HEK293T (cell line): Measurements from ENCODE around the gene POLR2F.
A peak's percentile ranks its signal among the peaks of the same experiment; 100 is the strongest.

Experiments used
- CTCF ChIA-PET: fragments of 350-600 bp; formaldehyde crosslinking; extraction: SDS; loops from one replicate; lab custom pipeline; 2021; ENCODE audit warnings: antibody characterized with exemption, inconsistent platforms; lab: Yijun Ruan, JAX
- POLR2A ChIA-PET: fragments of 350-600 bp; formaldehyde crosslinking; extraction: SDS; loops from one replicate; lab custom pipeline; 2020; ENCODE audit warnings: antibody characterized with exemption, inconsistent platforms; lab: Yijun Ruan, JAX
- DNase-seq: peaks from one replicate; pipeline ENCODE4 v3.0.0; 2012; ENCODE audit warnings: mixed read lengths; ENCODE audit errors: extremely low spot score
- ARNT ChIP-seq: fragments of 450-650 bp; IDR thresholded peaks from 2 replicates; pipeline ENCODE4 v1.6.1; 2017; ENCODE audit warnings: mild to moderate bottlenecking
- BHLHE40 ChIP-seq: fragments of 450-650 bp; IDR thresholded peaks from 2 replicates; pipeline ENCODE4 v1.6.1; 2016; ENCODE audit warnings: mild to moderate bottlenecking, moderate library complexity, borderline replicate concordance
- CTBP1 ChIP-seq: fragments of 450-650 bp; IDR thresholded peaks from 2 replicates; pipeline ENCODE4 v1.6.1; 2016; ENCODE audit warnings: borderline replicate concordance
- ELF4 ChIP-seq: fragments of 450-650 bp; IDR thresholded peaks from 2 replicates; pipeline ENCODE4 v1.6.1; 2017; ENCODE audit warnings: antibody characterized with exemption
- FOXA1 ChIP-seq: fragments of 450-650 bp; IDR thresholded peaks from 2 replicates; pipeline ENCODE4 v1.6.1; 2016; ENCODE audit warnings: mild to moderate bottlenecking
- FOXK2 ChIP-seq: fragments of 450-650 bp; IDR thresholded peaks from 2 replicates; pipeline ENCODE4 v1.6.1; 2016; ENCODE audit warnings: mild to moderate bottlenecking
- FOXM1 ChIP-seq: fragments of 450-650 bp; IDR thresholded peaks from 2 replicates; pipeline ENCODE4 v1.6.1; 2017; ENCODE audit warnings: mild to moderate bottlenecking, borderline replicate concordance
- HDGF ChIP-seq: fragments of 450-650 bp; IDR thresholded peaks from 2 replicates; pipeline ENCODE4 v1.6.1; 2017; ENCODE audit warnings: antibody characterized with exemption, borderline replicate concordance
- L3MBTL2 ChIP-seq: fragments of 450-650 bp; conservative IDR thresholded peaks from 2 replicates; pipeline ENCODE4 v1.6.1; 2016; ENCODE audit warnings: mild to moderate bottlenecking
- LEF1 ChIP-seq: fragments of 450-650 bp; IDR thresholded peaks from 2 replicates; pipeline ENCODE4 v1.6.1; 2017; ENCODE audit warnings: mild to moderate bottlenecking, borderline replicate concordance
- NFRKB ChIP-seq: fragments of 450-650 bp; IDR thresholded peaks from 2 replicates; pipeline ENCODE4 v1.6.1; 2016; ENCODE audit warnings: mild to moderate bottlenecking, moderate library complexity
- SP1 ChIP-seq: fragments of 450-650 bp; IDR thresholded peaks from 2 replicates; pipeline ENCODE4 v1.6.1; 2017
- SUZ12 ChIP-seq: fragments of 450-650 bp; IDR thresholded peaks from 2 replicates; pipeline ENCODE4 v1.6.1; 2016; ENCODE audit warnings: mild to moderate bottlenecking
- TARDBP ChIP-seq: fragments of 450-650 bp; IDR thresholded peaks from 2 replicates; pipeline ENCODE4 v1.6.1; 2016
- ZNF384 ChIP-seq: fragments of 450-650 bp; IDR thresholded peaks from 2 replicates; pipeline ENCODE4 v1.6.1; 2016
- TF ChIP-seq, protein P1 (sequence below): fragments of 450-650 bp; IDR thresholded peaks from 2 replicates; pipeline ENCODE4 v1.6.1; 2016

The POLR2F gene

DNA sequence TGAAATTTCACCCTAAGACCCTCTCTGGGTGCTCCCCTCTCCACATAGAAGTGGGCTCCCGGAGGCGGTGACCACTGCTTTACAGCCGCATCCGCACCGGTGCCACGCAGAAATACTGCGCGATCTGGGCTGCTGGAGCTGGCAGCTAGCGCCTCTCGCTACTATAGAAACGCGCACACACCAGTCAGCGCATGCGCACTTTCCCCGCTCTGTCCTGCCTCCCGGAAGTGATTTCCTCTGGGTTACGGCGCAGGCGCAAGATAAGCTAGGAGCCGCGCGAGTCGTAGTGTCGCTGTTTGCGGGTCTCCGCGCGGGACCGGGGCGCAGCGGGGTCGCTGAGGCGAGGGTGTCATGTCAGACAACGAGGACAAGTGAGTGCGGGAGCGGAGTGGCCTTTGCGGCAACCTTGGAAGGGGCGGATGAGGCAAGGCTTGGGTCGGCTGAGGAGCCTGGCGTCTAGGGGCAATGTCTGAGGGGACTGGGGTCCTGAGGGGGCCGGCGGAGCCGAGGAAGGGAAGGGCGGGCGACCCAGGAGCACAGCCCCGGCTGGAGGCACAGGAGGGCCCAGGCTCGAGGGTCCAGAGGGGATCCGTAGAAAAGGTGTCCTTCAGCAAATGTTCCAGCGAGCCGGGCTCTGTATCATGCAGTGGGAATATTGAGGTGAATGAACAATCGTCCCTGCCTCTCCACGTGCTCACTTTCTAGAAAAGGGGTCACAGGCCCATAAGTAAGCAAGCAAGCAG lies at the start of gene POLR2F, which contains the start of gene C22orf23:
Gene POLR2F, plus strand, starts transcription at position 263 of the 743 bp plus-strand sequence. Its CDS starts 89 bp downstream, at position 352.
Gene C22orf23, minus strand, starts transcription at position 165 of the 743 bp plus-strand sequence. CDS start 452 bp downstream, outside the sequence.
- peak; percentile 100 for DNase-seq
- peak; percentile 88 for TF ChIP-seq ELF4
- TF ChIP-seq L3MBTL2 = no peak
- POLR2A ChIA-PET = interaction anchor here (0.6 to 2.0 kb wide), 14 partner anchors 11 to 364 kb away, joined by 3 to 15 read pairs (median 4); partner anchors contain the start of genes CSNK1E and MICALL1
- CTCF ChIA-PET = interaction anchor here (1.1 to 3.1 kb wide), 4 partner anchors 12 to 66 kb away, joined by 3 to 21 read pairs (median 6); no protein-coding TSS in a partner anchor

DNA sequence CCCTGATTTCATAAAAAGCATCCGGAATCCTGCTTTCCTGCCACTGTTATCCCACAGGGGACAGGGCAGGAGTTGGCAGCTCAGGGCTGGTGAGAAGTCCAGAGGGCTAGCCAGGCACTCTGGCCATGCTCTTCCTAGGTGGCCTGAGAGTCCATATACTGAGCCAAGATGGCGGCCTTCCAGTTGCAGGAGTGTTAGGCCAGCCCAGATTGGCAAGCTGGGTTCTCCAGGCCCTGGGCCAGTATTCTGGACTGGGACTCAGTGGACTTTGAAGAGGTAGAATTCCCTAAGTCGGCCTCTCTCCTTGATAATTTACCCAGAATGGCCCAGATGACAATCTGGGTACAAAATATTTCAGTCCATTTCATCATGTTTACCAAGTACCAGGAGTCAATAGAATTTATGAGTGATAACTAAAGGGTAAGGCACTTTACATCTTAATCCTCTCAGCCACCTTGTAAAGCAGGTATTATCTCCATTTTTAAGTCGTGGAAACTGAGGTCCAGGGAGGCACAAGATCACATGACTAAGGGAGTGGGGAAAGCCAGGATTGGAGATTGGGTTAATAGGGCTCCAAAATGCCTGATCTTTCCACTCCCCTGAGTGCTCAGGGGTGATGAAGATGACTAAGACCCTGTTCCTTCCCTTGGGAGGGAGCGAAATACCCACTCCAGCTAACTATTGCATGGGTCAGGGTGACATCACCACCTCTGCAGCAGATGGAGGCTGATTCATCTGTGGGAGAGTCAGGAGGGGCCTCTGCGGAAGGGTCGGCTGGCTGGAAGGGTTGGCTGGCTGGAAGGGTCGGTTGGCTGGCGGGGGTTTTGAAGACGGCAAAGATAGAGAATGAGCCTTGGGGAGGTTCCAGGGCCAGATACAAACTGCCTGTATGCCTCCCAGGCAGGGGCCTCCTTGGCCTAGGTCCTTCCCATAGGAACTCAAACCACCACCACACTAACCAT lies 48.6 kb upstream of the POLR2F start:
- DNase-seq = peak; percentile 66
- ChIA-PET POLR2A (interaction anchor here (0.6 to 3.1 kb wide), 17 partner anchors 8 to 378 kb away, joined by 3 to 32 read pairs (median 5); partner anchors contain the start of genes ANKRD54 and GCAT), CTCF (interaction anchor here (0.9 to 1.6 kb wide), 2 partner anchors 12 to 28 kb away, joined by 3 to 4 read pairs; no protein-coding TSS in a partner anchor)
- TF ChIP-seq CTBP1 (no peak), HDGF (no peak), ZNF384 (no peak)

DNA sequence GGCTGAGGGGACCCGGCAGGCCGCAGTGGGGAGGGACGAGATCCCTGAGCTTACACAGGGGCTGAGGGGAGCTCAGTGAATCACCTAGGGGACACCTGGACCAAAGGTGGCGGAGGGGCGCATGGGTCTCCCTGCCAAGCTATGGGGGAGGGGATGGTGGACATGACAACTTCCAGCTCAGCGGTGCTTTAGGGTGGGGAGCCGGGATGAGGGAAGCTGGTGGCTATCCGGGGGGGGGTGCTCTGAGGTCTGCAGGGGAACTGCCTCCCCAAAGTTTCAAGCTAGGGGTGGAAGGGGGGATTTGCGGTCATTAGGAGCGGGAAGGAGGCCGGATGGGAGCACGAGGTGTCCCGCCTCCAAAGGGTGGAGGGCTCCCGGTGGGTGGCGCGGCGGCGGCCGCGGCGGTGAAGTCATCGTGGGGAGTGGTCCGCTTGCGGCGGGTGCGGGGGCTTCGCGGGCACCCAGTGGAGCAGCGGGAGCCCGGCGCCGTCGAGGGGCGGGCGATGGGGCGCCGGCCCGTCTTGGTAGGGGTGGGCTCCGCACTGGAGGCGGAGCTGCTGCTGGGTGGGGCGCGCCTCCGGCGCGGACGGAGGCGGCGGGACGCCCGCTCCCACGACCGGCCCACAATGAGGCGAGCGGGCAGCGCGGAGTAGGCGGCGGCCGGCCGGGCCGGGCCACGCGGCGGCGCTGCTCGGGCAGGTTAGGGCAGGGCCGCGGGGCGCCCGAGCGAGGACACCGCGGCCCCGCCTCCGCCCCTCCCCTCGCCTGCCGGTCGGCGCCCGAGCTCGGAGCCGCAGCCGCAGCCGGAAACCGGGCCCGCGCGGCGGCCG lies 47.8 kb upstream of the POLR2F start, which contains the start of gene MICALL1:
Gene MICALL1, plus strand, starts transcription at position 764 of the 830 bp plus-strand sequence. CDS start 126 bp downstream, outside the sequence.
- POLR2A ChIA-PET = interaction anchor here (0.6 to 3.1 kb wide), 26 partner anchors 8 to 379 kb away, joined by 3 to 32 read pairs (median 5); partner anchors contain the start of genes ANKRD54 and GCAT
- DNase-seq = peak; percentile 90
- TF ChIP-seq ELF4 (no peak), L3MBTL2 (peak; percentile 86)
- CTCF ChIA-PET = interaction anchor here (0.5 to 1.6 kb wide), 5 partner anchors 8 to 888 kb away, joined by 3 to 4 read pairs (median 3); no protein-coding TSS in a partner anchor

DNA sequence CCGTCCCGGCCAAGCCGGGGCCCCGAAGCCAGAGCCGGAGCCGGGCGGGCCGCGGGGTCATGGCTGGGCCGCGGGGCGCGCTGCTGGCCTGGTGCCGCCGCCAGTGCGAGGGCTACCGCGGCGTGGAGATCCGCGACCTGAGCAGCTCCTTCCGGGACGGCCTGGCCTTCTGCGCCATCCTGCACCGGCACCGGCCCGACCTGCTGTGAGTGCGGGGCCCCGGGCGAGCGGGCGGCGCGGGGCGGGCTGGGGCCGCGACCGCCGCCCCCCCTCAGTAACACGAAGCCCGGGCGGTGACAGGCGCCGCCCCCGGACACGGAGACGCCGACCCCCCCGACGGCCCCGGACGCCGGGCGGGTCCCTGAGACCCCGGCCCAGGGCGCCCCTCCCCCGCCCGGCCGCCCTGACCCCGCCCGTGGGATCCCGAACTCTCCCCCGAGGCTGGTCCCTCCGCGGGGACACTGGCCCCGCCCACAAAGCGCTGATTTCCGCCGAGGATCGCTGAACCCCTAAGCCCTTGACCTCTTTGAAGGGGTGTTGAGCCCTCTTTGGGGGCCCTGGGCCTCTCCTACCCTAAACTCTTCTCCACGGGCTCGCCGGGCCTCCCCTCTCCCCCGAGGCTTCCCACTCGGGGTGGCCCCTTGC lies 47.0 kb upstream of the POLR2F start:
- CTCF ChIA-PET = interaction anchor here (0.7 to 1.6 kb wide), 3 partner anchors 9 to 889 kb away, joined by 3 to 4 read pairs (median 3); no protein-coding TSS in a partner anchor
- POLR2A ChIA-PET = interaction anchor here (0.6 to 3.1 kb wide), 20 partner anchors 9 to 249 kb away, joined by 3 to 32 read pairs (median 5); partner anchors contain the start of genes ANKRD54 and GCAT
- TF ChIP-seq FOXA1 (no peak), FOXM1 (no peak), ELF4 (no peak), L3MBTL2 (no peak), BHLHE40 (no peak), ZNF384 (no peak), NFRKB (no peak), SP1 (no peak), HDGF (no peak)
- peak; percentile 45 for DNase-seq

DNA sequence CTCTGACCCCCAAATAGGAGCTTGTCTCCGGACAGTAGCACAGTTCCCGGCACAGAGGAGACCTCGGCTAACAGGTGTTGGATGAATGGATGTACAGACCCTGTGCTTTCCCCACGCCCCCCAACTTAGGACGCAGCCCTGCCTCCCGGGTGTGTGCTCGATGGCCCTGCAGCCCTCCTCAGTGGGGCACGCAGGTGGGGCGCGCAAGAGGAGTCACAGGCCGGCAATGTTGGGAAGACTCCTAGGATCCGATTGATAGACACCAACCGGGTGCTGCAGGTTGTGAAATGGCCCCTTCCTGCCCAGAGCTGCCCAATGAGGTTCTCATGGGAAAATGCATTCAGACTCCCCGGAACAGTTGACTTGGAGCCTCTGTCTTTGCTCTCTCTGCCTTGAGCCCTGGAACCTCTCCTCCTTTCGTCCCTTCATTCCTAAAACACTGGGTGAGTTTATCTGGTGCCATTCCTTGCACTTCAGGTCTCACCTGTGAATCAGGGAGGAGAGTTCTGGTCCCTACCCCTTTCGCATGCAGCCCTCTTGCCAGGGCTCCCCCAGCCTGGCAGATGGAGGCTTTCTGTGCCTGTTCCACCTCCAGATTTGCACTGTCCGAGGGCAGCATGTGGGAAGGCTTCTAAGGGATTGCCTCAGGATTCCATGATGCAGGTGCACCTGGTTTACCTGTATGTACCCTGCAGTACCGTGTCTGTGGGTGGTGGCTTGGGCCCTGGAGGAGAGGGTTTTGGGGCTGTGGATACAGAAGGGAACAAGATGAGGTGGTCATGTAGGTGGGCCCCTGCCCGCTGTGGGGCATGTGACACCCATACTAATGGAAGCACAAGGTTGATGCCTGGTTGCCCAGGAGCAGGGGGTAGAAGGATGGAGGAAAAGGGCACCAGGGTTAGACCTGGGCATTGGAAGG lies 46.2 kb upstream of the POLR2F start:
- ChIA-PET CTCF (interaction anchor here (0.6 kb wide), 1 partner anchor 26 kb away, joined by 3 read pairs; no protein-coding TSS in a partner anchor), POLR2A (interaction anchor here (1.3 to 3.1 kb wide), 5 partner anchors 8 to 25 kb away, joined by 7 to 32 read pairs (median 18); no protein-coding TSS in a partner anchor)
- TF ChIP-seq, protein P1, sequence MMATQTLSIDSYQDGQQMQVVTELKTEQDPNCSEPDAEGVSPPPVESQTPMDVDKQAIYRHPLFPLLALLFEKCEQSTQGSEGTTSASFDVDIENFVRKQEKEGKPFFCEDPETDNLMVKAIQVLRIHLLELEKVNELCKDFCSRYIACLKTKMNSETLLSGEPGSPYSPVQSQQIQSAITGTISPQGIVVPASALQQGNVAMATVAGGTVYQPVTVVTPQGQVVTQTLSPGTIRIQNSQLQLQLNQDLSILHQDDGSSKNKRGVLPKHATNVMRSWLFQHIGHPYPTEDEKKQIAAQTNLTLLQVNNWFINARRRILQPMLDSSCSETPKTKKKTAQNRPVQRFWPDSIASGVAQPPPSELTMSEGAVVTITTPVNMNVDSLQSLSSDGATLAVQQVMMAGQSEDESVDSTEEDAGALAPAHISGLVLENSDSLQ = no peak
- TF ChIP-seq FOXK2 (no peak), SUZ12 (no peak), NFRKB (no peak), LEF1 (no peak), CTBP1 (no peak), ZNF384 (no peak), ELF4 (no peak), FOXA1 (no peak), SP1 (no peak), ARNT (no peak), BHLHE40 (no peak), HDGF (no peak), L3MBTL2 (no peak), FOXM1 (no peak), TARDBP (no peak)
- no peak for DNase-seq
